ENCODE measurements around the gene KIAA2012. TPM values are rescaled to one million over a fixed set of nuclear protein-coding genes. Genes with fewer than 3 reads are reported as not detected.

KIAA2012 gene
- total and polyA plus RNA-seq, 2 of the 8 experiments (the other 6 are each of a cell fraction or from before 2014, with no cell fraction given), result not detected

DNA sequence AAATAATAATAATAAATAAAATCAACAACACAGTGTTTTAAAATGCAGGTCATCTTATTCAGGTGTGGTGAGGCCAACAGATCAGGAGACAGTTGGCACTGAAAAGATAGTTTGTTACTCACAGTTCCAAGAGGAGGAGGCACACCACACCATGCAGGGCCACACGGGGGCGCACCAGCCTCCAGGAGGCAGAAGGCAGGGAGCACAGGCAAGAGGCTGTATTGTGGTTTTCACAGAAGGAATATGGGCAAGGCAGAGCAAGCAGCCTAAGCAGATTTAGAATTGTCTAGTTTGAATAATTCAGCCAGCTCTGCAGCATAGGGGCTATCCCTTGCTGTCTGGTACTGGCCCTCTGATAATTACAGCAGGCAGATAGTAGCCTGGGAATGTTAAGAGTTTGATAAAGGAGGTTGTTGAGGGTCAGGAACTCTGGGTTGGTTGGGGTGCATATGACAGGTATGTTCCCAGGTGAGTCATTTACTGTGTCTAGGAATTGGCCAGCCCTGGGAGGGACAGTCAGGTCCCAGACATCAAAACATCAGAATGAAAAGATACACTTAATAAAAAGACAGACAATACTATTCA is 31.3 kb downstream of the KIAA2012 start (continued):
- TF ChIP-seq, protein P1, sequence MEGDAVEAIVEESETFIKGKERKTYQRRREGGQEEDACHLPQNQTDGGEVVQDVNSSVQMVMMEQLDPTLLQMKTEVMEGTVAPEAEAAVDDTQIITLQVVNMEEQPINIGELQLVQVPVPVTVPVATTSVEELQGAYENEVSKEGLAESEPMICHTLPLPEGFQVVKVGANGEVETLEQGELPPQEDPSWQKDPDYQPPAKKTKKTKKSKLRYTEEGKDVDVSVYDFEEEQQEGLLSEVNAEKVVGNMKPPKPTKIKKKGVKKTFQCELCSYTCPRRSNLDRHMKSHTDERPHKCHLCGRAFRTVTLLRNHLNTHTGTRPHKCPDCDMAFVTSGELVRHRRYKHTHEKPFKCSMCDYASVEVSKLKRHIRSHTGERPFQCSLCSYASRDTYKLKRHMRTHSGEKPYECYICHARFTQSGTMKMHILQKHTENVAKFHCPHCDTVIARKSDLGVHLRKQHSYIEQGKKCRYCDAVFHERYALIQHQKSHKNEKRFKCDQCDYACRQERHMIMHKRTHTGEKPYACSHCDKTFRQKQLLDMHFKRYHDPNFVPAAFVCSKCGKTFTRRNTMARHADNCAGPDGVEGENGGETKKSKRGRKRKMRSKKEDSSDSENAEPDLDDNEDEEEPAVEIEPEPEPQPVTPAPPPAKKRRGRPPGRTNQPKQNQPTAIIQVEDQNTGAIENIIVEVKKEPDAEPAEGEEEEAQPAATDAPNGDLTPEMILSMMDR (IDR thresholded peaks at IDR 0.05; ENCODE audit: control extremely low read depth in 1 of 3, insufficient read depth in 1 of 3, low read depth in 1 of 3, low read length in 3 of 3), result peak; percentile 89 to 97 (median 94)
- TF ChIP-seq POLR2A (IDR thresholded peaks at IDR 0.05; ENCODE audit: control extremely low read depth in 1 of 2, low read depth in 2 of 2, low read length in 2 of 2), result no peak
- TF ChIP-seq CREB1 (IDR thresholded peaks at IDR 0.05), result no peak
- no peak for TF ChIP-seq TAF7 (optimal IDR thresholded peaks at IDR 0.05; ENCODE audit: borderline replicate concordance, low read depth, low read length)
- no peak for TF ChIP-seq KDM4A (IDR thresholded peaks at IDR 0.05; ENCODE audit: low read depth, low read length, severe bottlenecking)
- TF ChIP-seq TCF12 (IDR thresholded peaks at IDR 0.05; ENCODE audit: low read depth, low read length), result no peak
- no peak for TF ChIP-seq CBX5 (IDR thresholded peaks at IDR 0.05; ENCODE audit: low read depth, low read length)
- TF ChIP-seq POLR2AphosphoS5 (IDR thresholded peaks at IDR 0.05; ENCODE audit: low read depth, low read length), result no peak

Data from H1 (cell line).